Daoy (cell line): ENCODE data around the gene STH. TPM values are rescaled to one million over a fixed set of nuclear protein-coding genes. Genes with fewer than 3 reads are reported as not detected.

Experiments used
- DNase-seq: peaks from one replicate; pipeline ENCODE4 v3.0.0-alpha.2; 2015; ENCODE audit warnings: low read depth
- total RNA-seq: library from RNA; depleted of rRNA; stranded (reverse); fragments of >200 nt; shearing (Covaris generic); gene quantifications from 2 replicates; pipeline ENCODE4 v1.2.3, GENCODE V29; 2014

Gene STH
- total RNA-seq, 1 experiment from 2014 or later, result not detected

DNA sequence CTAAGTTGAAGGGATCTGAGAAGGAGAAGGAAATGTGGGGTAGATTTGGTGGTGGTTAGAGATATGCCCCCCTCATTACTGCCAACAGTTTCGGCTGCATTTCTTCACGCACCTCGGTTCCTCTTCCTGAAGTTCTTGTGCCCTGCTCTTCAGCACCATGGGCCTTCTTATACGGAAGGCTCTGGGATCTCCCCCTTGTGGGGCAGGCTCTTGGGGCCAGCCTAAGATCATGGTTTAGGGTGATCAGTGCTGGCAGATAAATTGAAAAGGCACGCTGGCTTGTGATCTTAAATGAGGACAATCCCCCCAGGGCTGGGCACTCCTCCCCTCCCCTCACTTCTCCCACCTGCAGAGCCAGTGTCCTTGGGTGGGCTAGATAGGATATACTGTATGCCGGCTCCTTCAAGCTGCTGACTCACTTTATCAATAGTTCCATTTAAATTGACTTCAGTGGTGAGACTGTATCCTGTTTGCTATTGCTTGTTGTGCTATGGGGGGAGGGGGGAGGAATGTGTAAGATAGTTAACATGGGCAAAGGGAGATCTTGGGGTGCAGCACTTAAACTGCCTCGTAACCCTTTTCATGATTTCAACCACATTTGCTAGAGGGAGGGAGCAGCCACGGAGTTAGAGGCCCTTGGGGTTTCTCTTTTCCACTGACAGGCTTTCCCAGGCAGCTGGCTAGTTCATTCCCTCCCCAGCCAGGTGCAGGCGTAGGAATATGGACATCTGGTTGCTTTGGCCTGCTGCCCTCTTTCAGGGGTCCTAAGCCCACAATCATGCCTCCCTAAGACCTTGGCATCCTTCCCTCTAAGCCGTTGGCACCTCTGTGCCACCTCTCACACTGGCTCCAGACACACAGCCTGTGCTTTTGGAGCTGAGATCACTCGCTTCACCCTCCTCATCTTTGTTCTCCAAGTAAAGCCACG is 28.3 kb downstream of the STH start:
- DNase-seq, result no peak

DNA sequence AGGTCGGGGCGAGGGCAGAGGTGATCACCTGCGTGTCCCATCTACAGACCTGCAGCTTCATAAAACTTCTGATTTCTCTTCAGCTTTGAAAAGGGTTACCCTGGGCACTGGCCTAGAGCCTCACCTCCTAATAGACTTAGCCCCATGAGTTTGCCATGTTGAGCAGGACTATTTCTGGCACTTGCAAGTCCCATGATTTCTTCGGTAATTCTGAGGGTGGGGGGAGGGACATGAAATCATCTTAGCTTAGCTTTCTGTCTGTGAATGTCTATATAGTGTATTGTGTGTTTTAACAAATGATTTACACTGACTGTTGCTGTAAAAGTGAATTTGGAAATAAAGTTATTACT is 28.9 kb downstream of the STH start:
- DNase-seq, result no peak

DNA sequence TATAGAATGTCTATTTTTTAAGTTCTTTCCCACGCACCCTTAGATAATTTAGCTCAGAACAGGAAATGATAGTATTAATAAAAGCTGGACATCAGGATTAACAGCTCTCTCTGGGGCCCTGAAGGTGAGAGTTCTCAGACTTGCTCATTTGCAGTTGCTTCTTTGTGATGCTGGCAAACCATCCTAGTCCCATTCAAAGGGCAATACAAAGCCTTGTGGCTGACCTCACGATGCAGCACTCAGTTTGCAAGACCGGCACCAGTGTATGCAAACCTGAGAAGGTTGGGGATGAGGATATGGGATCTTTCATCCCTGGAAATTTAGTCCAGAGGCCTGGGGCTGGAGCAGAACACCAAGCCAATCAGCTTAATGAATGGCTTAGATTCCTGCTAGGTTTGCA is 29.3 kb downstream of the STH start:
- DNase-seq, result no peak

DNA sequence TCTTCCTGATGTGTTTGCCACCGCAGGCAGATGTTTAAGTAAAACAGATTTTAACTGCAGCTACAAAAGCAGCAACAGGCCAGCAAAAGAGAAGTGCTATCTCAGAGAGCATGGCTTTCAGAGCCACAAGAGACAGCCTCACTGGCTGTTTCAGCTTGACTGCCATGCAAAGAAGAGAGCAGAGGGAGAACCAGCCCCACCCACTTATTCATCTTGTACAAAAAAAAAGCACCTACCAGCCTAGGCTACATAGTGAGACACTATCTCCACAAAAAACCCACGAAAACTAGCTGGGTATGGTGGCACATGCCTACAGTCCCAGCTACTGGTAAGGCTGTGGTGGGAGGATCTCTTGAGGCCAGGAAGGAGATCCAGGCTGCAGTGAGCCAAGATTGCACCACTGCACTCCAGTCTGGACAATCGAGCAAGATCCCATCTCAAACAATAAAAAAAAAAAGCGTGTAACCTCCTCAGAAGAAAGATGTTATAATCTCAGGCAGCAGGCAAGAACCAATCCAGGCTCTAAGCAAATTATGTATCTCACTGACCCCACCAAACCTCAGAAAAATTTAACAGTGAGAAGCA is 30.0 kb downstream of the STH start:
- DNase-seq, result no peak

DNA sequence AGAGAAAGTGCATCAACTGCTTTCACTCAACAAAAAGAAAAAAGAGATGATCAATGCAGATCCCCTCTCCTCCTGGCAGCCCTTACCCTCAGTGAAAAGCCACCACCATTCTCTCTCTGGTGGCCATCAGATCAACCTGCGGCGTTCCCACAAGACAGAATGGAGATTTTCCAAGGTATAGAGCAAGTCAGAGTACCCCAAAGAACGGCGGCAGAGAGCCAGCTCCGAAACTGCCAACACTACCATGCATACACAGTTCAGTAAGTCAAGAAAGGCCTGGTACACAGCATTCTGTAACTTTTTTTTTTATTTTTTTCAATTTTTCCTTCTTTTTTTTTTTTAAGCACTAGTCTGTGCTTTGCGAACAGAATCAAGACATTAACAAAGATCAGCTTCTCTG is 30.6 kb downstream of the STH start:
- DNase-seq, result no peak

DNA sequence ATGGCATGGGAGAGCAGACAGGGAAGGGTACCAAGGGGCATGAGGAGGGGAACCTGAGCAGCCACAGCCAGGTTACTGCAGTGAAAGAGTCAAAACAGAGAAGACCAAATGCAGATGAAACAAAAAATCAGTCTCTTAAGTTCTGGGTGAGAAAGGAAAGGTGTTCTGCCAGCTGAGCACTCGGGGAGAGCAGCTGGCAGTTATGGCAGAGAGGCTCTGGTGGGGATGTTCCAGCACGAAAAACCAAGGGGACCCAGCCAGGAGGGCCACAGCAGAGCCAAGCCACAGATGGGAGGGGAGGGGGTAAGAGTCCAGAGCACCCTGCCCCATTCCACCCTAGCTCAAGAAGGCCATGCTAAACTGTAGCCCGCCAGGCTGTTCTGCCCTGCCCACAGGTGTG is 31.7 kb downstream of the STH start:
- no peak for DNase-seq

DNA sequence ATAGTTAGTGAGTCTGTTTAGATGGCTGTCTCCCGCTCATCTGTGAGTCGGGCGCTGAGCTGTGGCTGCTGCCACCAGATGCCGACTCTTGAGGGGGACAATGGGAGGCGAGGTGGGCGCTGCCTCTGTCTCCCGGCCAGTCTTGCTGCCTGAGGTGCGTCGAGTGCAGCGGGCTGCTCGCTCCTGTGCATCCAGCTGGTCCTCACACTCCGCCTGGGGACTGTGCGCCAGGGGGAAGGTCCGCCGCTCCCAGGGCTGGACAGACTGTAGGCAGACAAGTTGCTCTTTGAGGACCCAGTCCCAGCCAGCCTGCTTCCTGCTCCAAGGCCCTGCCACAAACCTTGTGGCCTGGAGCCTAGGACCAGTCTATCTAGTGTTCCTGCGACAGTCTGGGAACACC is 32.4 kb downstream of the STH start:
- no peak for DNase-seq

DNA sequence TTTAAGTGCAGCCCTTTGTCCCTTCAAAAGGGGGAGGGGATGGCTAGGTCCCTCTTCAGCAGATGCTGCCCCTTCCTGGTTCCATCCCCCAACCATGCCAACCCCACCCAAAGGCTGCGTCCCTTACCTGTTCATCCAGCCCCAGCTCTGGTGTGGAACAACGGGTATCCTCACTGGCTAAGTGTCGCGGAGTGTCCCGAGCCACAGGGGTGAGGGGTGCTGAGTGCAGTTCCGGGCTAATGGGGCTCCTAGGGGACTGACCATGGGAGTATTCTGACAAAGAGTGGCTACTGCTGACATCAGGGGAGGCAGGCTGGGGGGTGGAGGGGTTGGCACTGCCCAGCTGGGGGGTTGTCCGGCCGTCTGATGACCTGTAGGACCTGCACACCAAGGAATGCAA is 32.9 kb downstream of the STH start:
- no peak for DNase-seq

DNA sequence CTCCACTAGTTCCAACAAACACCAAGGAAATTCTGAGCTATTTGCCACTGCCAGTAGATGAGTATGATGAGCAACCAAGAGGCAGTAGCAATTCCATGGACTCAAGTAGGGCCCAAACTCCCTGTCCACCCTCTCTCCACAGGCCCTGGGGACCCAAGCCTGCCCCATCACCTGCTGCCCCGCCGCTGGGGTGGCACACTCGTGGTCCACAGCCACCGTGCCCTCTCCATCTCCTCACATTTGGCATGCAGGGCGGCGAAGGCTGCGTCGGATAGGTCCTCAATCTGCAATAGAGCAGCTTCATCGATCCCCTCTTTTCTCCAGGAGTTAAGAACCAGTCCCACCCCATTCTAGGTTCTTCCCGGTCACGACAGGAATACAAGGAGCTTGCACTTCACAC is 33.9 kb downstream of the STH start:
- no peak for DNase-seq

DNA sequence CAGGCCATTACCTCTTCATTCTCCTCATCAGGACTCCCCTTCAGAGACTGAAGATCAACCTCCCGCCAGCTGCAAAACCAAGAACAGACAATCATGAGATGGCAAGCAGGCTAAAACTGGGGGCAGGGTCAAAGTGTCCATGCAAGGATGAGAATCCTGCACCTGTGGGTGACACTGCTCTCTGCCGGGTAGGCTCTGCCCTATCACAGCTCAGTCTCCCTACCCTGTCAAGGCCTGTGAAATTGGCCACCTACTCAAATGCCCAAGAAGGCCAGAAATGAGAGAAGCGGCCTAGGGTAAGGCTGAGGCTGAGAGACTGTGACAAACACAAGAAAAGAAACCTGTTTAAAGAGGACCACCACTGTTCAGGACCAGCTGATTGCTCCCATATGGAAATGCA is 34.3 kb downstream of the STH start:
- no peak for DNase-seq

DNA sequence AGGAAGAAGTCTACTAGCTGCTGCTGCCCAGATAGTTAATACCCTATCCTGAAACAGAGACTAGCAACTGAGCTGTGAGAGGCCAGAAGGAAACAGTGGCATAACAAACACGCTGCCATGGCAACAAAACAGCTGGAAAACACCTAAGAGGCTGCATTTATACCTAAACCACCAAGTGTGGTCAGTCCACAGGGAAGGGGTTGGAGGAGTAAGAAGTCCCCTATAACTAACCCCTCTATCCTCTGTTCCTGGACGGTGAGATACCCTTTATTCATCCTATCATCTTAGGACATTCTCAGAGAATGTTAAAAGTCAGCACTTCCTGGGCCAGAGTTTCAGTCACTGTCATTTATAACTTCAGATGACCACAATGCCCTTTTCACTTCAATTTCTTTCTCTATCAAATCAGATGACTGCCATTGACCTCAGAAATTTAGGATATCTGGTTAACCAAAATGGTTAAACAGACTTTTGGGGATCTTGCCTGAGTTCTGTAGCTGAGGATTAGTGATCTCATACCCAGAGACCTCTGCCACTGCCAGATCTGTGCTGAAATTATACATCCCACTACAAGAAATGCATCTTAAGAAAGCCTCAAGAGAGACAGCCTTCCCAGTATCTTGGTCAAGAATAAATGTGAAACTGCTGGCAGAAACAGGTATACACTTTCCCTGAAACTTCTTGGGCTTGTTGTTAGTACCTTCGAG is 36.2 kb downstream of the STH start:
- no peak for DNase-seq

DNA sequence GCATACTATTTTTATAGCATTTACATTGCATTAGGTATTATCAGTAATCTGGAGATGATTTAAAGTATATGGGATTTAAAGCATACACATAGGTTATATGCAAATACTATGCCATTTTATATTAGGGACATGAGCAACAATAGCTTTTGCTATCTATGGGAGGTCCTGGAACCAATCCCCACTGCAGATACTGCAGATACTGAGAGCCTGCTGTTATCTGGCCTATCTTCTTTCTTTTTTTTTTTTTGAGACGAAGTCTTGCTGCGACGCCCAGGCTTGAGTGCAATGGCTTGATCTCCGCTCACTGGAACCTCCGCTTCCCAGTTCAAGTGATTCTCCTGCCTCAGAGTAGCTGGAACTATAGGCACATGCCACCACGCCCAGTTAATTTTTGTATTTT is 37.4 kb downstream of the STH start:
- DNase-seq, result no peak

DNA sequence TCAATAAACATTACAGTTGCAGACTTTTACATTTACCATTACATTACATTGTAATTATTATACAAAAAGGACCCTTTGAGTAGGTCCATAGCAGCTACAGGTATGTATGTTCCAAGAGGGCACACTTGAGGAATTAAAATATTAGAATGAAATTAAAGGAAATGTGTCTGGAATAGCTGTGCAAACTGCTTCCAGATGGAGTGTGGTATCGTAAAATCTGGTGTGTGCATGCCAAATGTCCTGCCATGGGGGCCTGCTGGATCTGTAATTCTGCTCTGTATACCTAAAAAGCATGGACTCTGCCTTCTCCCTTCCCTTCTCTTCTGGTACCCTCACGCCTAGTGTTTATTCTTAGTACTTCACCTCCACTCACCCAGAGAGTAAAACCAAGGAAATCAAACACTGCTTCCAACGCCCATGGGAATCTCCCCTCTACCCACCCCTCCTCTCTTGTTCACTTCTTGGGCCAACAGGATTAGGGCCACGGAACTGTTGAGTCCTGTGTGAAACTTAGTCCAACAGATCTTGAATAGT is 38.7 kb downstream of the STH start:
- DNase-seq, result no peak

DNA sequence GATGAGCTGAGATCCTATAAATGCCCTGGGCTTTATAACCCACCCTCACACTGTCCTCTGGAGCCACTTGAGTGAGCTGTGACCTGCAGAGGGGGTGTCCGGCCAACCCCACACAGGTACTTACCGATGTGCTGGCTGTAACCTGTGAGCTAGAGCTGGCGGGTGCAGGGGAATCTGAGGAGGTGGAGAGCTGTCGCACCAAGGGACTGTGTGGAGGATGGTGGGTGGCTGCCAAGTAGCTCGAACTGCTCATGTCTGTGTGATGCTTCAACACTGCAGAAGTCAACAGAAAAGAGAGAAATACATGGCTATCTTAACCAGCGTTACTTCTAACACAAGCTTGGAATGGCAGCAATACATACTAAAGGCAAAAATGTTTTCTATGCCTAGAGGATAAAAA is 39.4 kb downstream of the STH start:
- DNase-seq, result no peak

DNA sequence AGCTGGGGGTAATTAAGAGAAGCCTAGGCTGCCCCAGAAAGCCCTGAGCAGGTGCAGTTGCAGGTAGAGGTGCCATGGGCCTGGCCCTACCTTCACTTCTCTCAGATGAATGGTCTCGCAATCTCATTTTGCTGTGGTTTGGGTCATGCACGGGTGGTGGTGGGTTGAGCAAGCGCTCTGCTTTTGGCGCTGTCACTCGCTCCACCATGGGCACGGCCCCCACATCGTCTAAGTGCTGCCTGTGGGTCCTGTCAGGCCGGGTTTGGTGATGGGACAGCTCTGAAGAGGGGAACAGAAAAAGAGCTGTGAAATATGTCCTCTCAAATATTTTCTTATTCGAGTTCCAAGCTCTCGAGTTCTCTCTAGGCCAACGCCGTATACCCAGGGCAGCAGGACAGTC is 39.9 kb downstream of the STH start:
- DNase-seq, result no peak

DNA sequence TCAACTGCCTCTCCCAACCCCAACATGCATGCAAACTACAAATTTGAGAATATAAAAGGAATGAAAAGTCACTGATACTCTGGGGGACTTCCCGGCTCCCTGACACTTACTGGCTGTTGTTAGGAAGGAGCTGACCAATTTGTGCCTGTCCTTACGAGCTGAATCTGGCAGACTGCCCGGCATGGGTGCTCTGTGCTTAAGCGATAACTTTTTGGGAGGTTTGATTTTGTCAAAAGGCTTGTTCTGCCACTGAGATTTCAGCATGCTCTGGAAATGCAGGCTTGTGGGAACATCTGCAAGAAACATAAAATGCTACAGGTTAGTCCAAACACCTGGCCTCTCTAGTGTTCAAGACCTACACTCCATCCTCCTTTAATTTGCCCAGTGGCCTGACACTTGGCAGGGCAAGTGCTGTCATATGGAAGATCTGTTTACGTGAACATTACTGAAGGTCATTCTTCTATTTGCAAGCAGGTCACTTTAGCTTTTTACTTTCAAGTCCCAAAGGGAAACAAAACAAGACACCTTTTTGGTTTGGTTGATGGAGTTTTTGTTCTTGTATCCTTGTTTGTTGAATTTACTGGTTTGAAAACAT is 40.6 kb downstream of the STH start:
- DNase-seq, result no peak

DNA sequence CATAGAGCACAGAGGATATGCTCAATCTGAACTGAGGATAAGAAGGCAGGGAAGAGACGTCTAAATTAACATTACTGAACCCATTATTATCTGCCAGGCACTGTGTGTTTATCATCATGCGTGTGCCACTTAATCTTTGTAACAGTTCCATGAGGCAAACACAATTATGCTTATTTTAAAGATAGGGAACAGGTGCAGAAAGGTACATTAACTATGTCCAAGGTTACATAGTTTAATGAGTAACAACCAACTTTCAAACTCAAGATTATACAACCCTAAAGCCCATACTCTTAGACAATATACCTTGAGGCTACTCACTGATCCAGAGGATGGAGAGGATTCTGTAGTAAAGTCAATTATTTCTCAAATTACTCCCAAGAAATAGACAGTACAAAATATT is 43.2 kb downstream of the STH start:
- DNase-seq, result no peak

DNA sequence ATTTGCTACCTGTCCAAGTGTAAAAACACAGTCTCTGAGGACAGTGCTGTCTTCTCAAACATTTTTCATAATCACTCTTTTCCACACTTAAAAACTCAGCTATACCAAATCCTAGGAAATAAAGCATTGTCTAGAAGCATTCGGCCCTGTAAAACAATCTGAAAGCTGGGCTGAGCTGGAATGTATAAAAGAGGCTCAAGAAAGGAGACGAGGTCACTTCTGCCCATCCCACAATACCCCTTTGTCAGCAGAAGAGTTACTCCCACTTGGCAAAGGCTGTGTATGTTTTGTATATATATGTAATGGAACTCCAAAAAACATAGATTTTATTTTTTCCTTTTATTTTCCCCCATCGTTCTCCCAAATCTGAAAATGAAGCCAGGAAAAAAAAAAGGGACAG is 43.9 kb downstream of the STH start:
- DNase-seq, result no peak

DNA sequence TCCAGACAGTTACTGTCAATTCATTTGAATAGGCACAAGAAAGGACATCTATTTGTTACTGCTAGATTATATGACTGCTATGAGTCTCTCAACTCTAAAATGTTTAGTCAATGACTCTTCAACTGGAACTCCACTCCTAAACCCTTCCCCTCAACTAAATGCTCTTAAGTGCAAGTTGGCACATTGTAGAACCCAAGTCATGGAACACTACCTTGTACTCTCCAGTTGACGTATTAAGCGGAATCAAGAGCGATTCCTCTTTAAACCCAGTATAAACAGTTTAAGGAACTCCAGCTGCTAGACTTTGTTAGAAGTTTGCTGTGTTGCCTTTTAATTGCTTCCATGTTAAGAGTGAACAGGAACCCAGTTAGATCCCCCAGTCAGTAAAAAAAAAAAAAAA is 44.6 kb downstream of the STH start:
- DNase-seq, result no peak

DNA sequence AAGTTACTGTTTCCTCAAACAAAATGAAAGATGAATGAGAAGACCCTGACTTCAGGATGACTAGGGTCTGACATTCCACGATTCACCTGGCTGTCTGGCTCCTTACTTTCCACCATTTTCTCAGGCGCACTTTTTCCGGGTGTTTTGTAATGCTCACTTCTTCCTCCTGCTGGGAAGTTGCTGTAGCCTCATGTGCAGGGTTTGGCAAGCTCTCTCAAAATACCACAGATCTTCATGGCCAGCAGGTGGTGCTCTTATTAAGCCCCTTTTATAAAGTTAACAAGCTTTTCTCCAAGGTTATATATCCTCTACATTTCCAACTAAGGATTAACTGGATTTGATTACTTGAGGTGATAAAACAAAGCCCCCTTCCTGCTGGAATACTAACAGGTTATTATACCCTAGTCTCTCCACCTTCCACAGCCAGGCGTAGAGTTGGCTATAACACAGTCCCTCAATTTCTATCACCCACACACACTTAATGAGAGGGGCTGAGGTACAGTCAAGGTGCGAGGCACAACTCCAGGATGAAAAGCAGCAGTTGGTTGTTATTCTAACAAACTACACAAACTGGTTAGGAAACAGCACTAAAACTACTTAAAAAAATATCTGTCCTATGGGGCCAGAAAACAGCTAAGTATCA is 45.4 kb downstream of the STH start:
- DNase-seq, result peak; percentile 69

DNA sequence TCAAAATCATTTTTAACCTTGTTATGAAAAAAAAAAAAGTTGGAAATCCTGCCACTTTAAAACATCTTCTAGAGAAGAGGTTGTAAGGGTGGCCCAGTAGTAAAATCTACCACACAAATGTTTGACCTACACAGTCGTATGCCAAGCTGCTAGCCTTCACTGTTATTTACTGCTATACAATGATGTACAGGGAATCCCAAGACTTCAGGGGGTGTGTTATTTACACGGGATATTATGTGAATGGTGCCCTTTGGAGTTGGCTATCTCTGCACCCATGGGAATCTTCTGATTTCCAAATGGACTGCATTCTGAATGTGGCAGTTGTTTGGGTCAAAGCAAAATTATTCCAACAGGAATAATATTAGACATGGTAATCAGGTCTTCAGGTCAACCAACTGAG is 45.9 kb downstream of the STH start:
- no peak for DNase-seq

DNA sequence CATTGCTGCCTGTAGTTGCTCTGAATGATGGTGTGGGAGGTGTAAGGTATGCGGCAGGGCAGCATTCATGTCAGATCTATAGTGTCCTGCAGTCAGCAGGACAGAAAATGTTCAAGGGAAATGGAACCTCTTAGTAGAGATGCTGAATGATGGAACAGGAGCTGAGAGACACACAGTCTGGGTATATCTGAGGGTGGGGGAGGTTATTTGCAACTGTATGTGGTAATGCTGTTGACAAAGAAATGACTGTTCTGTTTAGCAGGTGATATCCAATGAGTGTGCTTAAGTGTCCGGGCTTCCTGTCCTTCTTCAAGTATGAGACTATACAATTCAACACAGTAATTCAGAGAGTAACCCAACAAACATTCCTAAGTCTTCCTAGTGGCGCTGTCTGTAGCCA is 46.6 kb downstream of the STH start:
- no peak for DNase-seq
